ENCODE measurements around the gene CDK17.
"Not testable (repeated sequence)": the region's sequence is repeated elsewhere in the genome, so short reads cannot be mapped to it uniquely, and the experiment has no call there.

CDK17 gene

DNA sequence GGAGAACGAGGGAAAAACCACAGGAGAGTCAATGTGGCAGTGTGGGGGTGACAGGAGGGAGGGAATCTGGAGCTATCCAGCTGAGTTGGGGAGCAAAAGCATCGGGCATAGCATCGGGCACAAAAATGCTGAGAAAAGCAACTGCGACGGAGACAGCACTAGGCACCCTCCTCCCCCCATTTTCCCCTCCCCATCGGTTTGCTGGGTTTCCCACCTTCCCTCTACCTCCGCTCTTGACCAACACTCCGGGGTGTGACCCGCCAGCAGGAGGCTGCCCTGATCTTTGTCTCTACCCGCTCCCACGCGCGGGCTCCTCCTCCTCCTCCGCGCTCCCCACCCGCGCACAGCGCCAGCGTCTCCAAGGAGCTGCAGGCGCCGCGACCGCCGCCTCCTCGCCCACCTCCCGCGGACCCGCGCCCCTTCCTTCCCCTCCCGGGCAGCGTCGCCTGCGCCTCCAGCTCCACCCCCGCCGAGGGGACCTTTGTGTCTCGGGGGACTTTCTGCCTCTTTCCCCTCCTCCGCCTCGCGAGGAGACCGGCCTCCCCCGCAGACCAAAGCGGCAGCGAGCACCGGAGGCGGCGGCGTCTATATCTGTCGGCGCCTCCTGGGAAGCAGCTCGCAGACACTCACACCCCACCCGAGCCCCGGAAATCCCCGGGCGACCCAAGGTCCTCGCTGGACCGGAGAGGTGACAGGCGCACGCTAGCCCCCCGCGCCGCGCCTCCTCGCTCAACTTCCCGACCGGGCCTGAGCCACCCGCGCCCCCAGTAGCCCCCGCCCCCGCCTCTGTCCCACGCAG lies 920 bp downstream of the CDK17 start:
- TF ChIP-seq, protein P1, sequence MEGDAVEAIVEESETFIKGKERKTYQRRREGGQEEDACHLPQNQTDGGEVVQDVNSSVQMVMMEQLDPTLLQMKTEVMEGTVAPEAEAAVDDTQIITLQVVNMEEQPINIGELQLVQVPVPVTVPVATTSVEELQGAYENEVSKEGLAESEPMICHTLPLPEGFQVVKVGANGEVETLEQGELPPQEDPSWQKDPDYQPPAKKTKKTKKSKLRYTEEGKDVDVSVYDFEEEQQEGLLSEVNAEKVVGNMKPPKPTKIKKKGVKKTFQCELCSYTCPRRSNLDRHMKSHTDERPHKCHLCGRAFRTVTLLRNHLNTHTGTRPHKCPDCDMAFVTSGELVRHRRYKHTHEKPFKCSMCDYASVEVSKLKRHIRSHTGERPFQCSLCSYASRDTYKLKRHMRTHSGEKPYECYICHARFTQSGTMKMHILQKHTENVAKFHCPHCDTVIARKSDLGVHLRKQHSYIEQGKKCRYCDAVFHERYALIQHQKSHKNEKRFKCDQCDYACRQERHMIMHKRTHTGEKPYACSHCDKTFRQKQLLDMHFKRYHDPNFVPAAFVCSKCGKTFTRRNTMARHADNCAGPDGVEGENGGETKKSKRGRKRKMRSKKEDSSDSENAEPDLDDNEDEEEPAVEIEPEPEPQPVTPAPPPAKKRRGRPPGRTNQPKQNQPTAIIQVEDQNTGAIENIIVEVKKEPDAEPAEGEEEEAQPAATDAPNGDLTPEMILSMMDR (IDR thresholded peaks at IDR 0.05), result no peak
- Histone ChIP-seq H3K4me3 (peak overlapping the region; percentile 93), H3K27ac (peak overlapping the region; percentile 97)
- peak; percentile 81 for DNase-seq (ENCODE audit: low spot score)

DNA sequence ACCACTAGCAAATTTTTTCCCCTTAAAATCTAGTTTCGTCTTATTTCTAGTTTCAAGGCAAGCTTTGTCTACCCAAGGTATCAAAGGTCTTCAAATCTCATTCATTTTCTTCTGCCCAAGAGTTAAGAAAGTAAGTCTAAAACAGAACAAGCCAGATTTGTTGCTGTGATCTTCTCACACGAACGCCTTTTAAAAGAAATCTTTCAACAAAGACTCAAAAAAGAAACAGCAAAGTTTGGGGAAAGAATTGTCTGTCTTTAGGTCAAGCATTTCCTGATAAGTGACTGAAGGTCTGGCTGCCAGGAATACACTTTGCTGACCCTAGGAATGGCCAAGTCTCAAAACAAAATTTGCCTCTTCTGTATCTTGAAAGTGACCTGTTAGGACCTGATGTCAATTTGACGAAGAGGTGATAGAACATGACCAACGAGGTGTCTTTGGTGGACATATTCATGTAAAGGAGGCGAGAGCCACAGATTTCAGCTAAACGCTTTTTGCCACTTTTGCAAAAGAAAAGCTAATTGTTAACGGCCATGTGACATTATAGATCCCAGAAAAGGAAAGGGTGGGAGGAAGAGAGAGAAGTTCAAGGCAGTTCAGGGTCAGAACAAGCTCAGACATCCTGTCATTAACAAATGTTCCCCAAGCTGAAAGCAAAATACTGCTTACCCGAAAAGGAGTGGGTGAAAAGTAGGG lies 1.7 kb downstream of the CDK17 start:
- TF ChIP-seq, protein P1 (IDR thresholded peaks at IDR 0.05), result no peak
- Histone ChIP-seq H3K4me3 (peak overlapping the region; percentile 93), H3K27ac (peak overlapping the region; percentile 97)
- DNase-seq (ENCODE audit: low spot score), result no peak

DNA sequence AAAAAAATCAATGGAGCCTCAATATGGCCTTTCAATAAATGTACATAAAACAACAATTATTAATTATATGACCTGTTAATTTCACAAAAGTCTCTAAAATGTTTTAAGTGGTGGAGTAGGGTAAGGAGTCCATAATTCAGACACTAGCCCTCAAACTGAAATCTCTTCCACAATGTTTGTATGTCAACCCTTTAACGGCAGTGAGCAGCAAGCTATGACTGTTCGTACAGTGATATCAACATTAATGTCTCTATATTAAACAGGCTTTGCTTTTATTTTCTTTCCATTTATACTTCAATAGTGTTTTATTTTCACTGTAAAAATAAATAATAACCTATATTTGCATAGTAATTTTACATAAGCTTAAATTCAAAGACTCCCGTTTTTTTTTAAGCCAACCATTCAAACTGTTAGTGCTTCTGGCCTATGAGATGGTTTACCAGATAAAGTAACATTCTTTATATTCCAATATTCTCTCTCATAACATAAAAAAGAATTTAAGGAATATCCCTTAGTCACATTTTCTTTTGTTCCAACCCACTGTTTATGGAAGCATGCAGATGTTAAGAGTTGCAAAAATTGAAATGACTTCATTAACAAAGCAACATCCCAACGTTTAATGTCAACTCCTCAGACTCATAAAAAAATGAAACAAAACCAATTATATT lies 2.3 kb downstream of the CDK17 start:
- DNase-seq (ENCODE audit: low spot score), result no peak
- TF ChIP-seq, protein P1 (IDR thresholded peaks at IDR 0.05), result no peak
- Histone ChIP-seq H3K4me3 (peak overlapping the region; percentile 93), H3K27ac (peak overlapping the region; percentile 97)

DNA sequence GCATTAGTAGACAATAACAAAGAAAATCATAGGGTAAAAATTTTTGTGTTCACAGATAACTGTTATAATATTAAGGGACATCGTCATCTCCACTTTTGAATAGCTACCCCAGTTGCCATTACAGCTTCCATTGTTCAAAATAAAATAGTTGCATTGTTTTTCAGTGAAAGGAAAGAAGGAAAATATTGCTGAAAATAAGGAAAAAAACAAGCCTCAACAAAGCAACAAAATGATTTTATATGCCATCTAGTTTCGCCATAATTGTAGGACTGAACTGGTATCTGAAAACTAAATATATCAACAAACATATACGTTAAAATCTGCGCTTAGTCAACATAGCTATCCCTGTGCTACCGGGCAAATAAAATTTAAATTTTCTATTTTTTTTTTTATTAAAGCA lies 3.3 kb downstream of the CDK17 start:
- H3K4me3 ChIP-seq, result no peak overlapping the region
- H3K27ac ChIP-seq, result no peak overlapping the region
- TF ChIP-seq, protein P1 (IDR thresholded peaks at IDR 0.05), result no peak
- no peak for DNase-seq (ENCODE audit: low spot score)

DNA sequence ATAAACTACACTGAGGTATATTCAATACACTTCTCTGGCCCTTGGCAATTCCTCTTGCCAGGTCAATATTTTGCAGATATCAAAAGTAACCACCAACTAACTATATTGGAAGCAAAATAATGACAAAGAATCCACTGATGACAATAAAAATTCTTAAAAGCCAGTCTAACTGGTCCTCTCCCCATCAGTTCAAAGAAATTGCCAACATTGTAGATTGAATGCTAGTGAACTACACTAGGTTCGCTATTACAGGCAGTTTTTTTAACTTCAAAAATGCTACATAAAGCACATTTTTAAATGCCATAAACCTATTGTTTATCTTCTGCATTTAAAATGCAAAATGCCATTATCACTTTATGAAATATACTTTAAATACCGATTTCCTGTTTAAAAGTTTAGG lies 4.0 kb downstream of the CDK17 start:
- TF ChIP-seq, protein P1 (IDR thresholded peaks at IDR 0.05), result no peak
- Histone ChIP-seq H3K4me3 (no peak overlapping the region), H3K27ac (no peak overlapping the region)
- DNase-seq (ENCODE audit: low spot score), result no peak

DNA sequence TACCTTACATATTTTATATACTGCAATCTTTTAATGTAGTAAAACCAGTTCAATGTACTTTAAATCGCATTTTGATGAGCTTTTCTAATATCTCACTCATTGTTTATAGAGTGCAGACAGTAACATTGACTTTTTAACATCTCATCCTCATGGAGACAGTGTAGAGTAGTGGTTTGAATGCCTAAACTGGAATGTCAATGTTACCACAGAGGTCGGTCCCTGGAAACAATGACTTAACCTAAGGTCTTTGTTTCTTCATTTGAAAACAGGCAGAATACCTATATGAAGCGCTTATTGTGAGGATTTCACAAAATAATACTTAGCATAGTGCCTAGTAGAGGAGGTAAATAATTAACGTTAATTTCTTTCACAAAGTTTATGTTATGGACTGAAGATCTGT lies 5.0 kb downstream of the CDK17 start:
- H3K27ac ChIP-seq, result no peak overlapping the region
- DNase-seq (ENCODE audit: low spot score), result no peak
- TF ChIP-seq, protein P1 (IDR thresholded peaks at IDR 0.05), result no peak
- H3K4me3 ChIP-seq, result no peak overlapping the region

DNA sequence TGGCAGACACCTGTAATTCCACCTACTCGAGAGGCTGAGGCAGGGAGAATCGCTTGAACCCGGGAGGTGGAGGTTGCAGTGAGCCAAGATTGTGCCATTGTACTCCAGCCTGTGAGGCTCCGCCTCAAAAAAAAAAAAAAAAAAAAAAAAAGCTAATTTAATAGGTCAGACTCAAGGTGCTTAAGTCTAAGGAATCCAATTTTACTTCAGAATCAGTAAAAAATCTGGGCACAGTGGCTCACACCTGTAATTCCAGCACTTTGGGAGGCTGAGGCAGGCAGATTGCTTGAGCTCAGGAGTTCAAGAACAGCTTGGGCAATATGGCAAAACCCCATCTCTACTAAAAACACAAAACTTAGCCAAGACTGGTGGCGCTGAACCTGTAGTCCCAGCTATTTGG lies 7.0 kb downstream of the CDK17 start:
- DNase-seq (ENCODE audit: low spot score); H3K27ac ChIP-seq; H3K4me3 ChIP-seq: not testable (repeated sequence)

Measured in coronary artery (tissue), 2 donors.